Prostate gland (tissue), 2 donors: Measurements from ENCODE around the gene HEATR5B. TPM values are rescaled to one million over a fixed set of nuclear protein-coding genes. Genes with fewer than 3 reads are reported as not detected.
"Not testable (repeated sequence)": the region's sequence is repeated elsewhere in the genome, so short reads cannot be mapped to it uniquely, and the experiment has no call there.

Source experiments
- DNase-seq: peaks from one replicate; pipeline ENCODE4 v3.0.0-alpha.2; 2019; ENCODE audit warnings: low spot score
- H3K27ac ChIP-seq, 2 donors: fragments of 200-600 bp; sonication (generic); 2 replicates each; pipeline ENCODE4 v1.5.1; 2017 to 2019
- H3K27me3 ChIP-seq: fragments of 200-600 bp; sonication (generic); replicated peaks from 2 replicates; pipeline ENCODE4 v1.5.1; 2019; ENCODE audit not compliant: insufficient read depth
- H3K36me3 ChIP-seq, 2 donors: fragments of 200-600 bp; sonication (generic); 1 replicate in 1 of 2; 2 replicates in 1 of 2; pipeline versions ENCODE4 v1.5.1 to v1.8.1; 2017 to 2019
- H3K4me1 ChIP-seq: fragments of 200-600 bp; sonication (generic); replicated peaks from 2 replicates; pipeline ENCODE4 v1.5.1; 2019
- H3K4me3 ChIP-seq, 2 donors: fragments of 200-600 bp; sonication (generic); 2 replicates each; pipeline ENCODE4 v1.5.1; 2017 to 2019
- H3K9me3 ChIP-seq: fragments of 200-600 bp; sonication (generic); 2 replicates; pipeline ENCODE4 v1.5.1; 2017
- CTCF ChIP-seq, 4 experiments: fragments of 200-600 bp in 2 of 4; fragments of 450-650 bp in 2 of 4; sonication (generic) in 2 of 4; IDR thresholded peaks; 1 replicate in 3 of 4; 2 replicates in 1 of 4; pipeline ENCODE4 v1.5.1; 2016 to 2019; ENCODE audit warnings: antibody characterized with exemption in 4 of 4, mild to moderate bottlenecking in 2 of 4, moderate library complexity in 2 of 4
- POLR2A ChIP-seq: fragments of 450-650 bp; IDR thresholded peaks from one replicate; pipeline ENCODE4 v1.6.1; 2016; ENCODE audit warnings: antibody characterized with exemption, mild to moderate bottlenecking
- POLR2AphosphoS5 ChIP-seq: sonication (generic); formaldehyde crosslinking; IDR thresholded peaks from one replicate; pipeline ENCODE4 v1.6.1; 2017; ENCODE audit warnings: antibody characterized with exemption
- WGBS: methylation state at CpG from one replicate; pipeline ENCODE4 v1.1.5; 2018; 5-methylcytosine and 5-hydroxymethylcytosine counted together
- intact Hi-C: fragments of 100-400 bp; cut with DNase I; formaldehyde crosslinking; loops from one replicate; pipeline ENCODE4 v1.14.2; 2022
- total RNA-seq, 2 donors: library from RNA; depleted of rRNA; stranded (reverse); fragments of >200 nt; gene quantifications; one replicate each; pipeline ENCODE4 v1.1.0, GENCODE V29; 2016

Gene HEATR5B
- total RNA-seq, 2 donors from 2014 or later, result 31.1 to 37.4 TPM

GRCh38 chr2:36941867-36942266, 142.3 kb downstream of the HEATR5B start:
- H3K27ac ChIP-seq, result no peak overlapping the region
- intact Hi-C loops, result no loop called here

GRCh38 chr2:36936526-36936925, 147.6 kb downstream of the HEATR5B start:
- H3K27ac ChIP-seq, H3K27me3 ChIP-seq, intact Hi-C loops, H3K9me3 ChIP-seq, DNase-seq, H3K4me3 ChIP-seq, H3K36me3 ChIP-seq, H3K4me1 ChIP-seq: not testable (repeated sequence)

More at GRCh38 chr2:36941867-36942266, 142.3 kb downstream of the HEATR5B start:
- no peaks in the 10 kb centered on the region for H3K27me3 ChIP-seq
- H3K36me3 ChIP-seq, result no peaks in the 10 kb centered on the region
- no peaks in the 10 kb centered on the region for H3K9me3 ChIP-seq
- DNase-seq, result no peak
- H3K4me1 ChIP-seq, result no peaks in the 10 kb centered on the region
- no peak overlapping the region for H3K4me3 ChIP-seq
- no peak for TF ChIP-seq POLR2AphosphoS5
- no peak for TF ChIP-seq CTCF (IDR thresholded peaks at IDR 0.05)
- TF ChIP-seq POLR2A, result no peak
- WGBS, result 97% methylated on average over 4 of the region's 4 CpGs

GRCh38 chr2:36931688-36932087, 152.5 kb downstream of the HEATR5B start:
- H3K27ac ChIP-seq, H3K4me1 ChIP-seq, H3K27me3 ChIP-seq, intact Hi-C loops, H3K9me3 ChIP-seq, H3K4me3 ChIP-seq, H3K36me3 ChIP-seq, DNase-seq: not testable (repeated sequence)
- whole genome bisulfite sequencing, result 100% methylated on average over 6 of the region's 6 CpGs

Other genes starting within 250 kb of the HEATR5B start
- gene STRN, start 117.8 kb downstream of the HEATR5B start, total RNA-seq, result 10 to 100 TPM; 15.0 to 32.3 TPM
- 10 to 100 TPM in 1 of 2 donors, 1 to 10 TPM in 1; 4.7 to 12.6 TPM for gene GPATCH11, start 146 bp upstream of the HEATR5B start, total RNA-seq
- 10 to 100 TPM; 20.8 to 32.1 TPM for gene EIF2AK2, start 72.6 kb upstream of the HEATR5B start, total RNA-seq
- gene SULT6B1, start 104.3 kb upstream of the HEATR5B start, total RNA-seq, result not detected
- 10 to 100 TPM; 24.3 to 45.2 TPM for gene CEBPZOS, start 112.1 kb upstream of the HEATR5B start, total RNA-seq
- 10 to 100 TPM; 27.5 to 35.4 TPM for gene CEBPZ, start 147.2 kb upstream of the HEATR5B start, total RNA-seq
- gene NDUFAF7, start 147.3 kb upstream of the HEATR5B start, total RNA-seq, result 10 to 100 TPM; 12.8 to 25.7 TPM
- 10 to 100 TPM; 20.3 to 41.4 TPM for gene PRKD3, start 240.5 kb upstream of the HEATR5B start, total RNA-seq